ENCODE measurements around the gene EPHB3. TPM values are rescaled to one million over a fixed set of nuclear protein-coding genes. Genes with fewer than 3 reads are reported as not detected.

Gene EPHB3
- total RNA-seq, 4 donors from 2014 or later = 4.1 to 17.7 (median 6.7) TPM

DNA sequence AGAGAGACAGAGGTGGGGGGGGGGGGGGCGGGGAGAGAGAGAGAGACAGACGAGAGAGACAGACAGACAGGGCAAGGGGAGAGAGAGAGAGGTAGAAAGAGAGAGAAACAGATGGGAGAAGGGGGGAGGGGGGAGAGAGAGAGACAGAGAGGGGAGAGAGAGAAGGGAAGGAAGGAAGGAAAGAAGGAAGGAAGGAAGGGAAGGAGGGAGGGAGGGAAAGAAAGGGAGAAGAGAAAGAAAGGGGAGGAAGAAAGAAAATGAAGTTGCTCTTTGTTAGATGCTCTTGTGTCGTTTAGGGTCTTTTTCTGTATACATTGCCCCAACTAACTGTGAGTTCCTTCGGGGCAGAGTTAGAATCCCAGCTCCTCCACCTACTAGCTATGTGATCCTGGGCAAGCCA is 19.0 kb upstream of the EPHB3 start:
- Histone ChIP-seq H3K27ac (no peak overlapping the region), H3K36me3 (no peaks in the 10 kb centered on the region), H3K9me3 (no peaks in the 10 kb centered on the region), H3K4me3 (no peak overlapping the region), H3K27me3 (peaks cover 41% of the 10 kb centered on the region), H3K4me1 (peaks cover 0 to 14% (median 3%) of the 10 kb centered on the region in 4 donors)
- no peak for DNase-seq
- intact Hi-C loops (cut with DNase I; ENCODE audit: low total_unique reads) = loop anchor here (5.0 kb wide), 1 partner anchor 170 kb away; no protein-coding TSS in a partner anchor
- TF ChIP-seq EP300 (IDR thresholded peaks at IDR 0.05; ENCODE audit: low read depth) = no peak
- TF ChIP-seq POLR2A (IDR thresholded peaks at IDR 0.05) = no peak
- TF ChIP-seq, protein P1, sequence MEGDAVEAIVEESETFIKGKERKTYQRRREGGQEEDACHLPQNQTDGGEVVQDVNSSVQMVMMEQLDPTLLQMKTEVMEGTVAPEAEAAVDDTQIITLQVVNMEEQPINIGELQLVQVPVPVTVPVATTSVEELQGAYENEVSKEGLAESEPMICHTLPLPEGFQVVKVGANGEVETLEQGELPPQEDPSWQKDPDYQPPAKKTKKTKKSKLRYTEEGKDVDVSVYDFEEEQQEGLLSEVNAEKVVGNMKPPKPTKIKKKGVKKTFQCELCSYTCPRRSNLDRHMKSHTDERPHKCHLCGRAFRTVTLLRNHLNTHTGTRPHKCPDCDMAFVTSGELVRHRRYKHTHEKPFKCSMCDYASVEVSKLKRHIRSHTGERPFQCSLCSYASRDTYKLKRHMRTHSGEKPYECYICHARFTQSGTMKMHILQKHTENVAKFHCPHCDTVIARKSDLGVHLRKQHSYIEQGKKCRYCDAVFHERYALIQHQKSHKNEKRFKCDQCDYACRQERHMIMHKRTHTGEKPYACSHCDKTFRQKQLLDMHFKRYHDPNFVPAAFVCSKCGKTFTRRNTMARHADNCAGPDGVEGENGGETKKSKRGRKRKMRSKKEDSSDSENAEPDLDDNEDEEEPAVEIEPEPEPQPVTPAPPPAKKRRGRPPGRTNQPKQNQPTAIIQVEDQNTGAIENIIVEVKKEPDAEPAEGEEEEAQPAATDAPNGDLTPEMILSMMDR (IDR thresholded peaks at IDR 0.05) = no peak
- no peak for TF ChIP-seq POLR2AphosphoS5 (IDR thresholded peaks at IDR 0.05)
- WGBS, 2 donors (ENCODE audit: low coverage in 1 of 2) = 48 to 67% methylated on average over 3 to 4 of the region's 4 CpGs
- in situ Hi-C loops (cut with MboI; ENCODE audit: low pct_ligation_motif_present in 1 of 4, low pct_unique_long_range_greater_than_20kb in 1 of 4, low sequenced_read_pairs in 3 of 4) = loop anchor here in 2 of 4 donors (25.0 kb wide), 2 partner anchors 130 to 655 kb away; partner anchors contain the start of gene PARL (in 1 of the 2)

DNA sequence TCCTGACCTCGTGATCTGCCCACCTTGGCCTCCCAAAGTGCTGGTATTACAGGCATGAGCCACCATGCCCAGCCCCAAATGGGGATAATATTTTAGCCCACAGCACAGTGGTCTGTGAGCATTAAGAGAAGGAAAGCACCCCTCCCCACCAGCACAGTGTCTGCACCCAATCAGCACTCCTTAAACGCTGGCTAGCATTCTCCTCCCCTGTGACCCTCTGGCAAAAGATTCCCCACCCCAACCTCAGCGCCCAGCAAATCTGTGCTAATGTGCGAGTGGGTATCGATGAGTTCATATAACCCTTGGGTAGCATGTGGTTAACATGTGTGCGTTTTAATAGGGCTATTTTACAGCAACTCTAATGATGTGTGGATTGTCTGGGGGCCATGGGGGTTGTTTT is 18.3 kb upstream of the EPHB3 start:
- intact Hi-C loops (cut with DNase I; ENCODE audit: low total_unique reads) = loop anchor here (5.0 kb wide), 1 partner anchor 171 kb away; no protein-coding TSS in a partner anchor
- no peak overlapping the region for H3K27ac ChIP-seq
- peaks cover 0 to 14% (median 3%) of the 10 kb centered on the region in 4 donors for H3K4me1 ChIP-seq
- H3K9me3 ChIP-seq = no peaks in the 10 kb centered on the region
- no peak for DNase-seq
- no peak overlapping the region for H3K4me3 ChIP-seq
- TF ChIP-seq POLR2A (IDR thresholded peaks at IDR 0.05) = no peak
- TF ChIP-seq, protein P1 (IDR thresholded peaks at IDR 0.05) = no peak
- TF ChIP-seq EP300 (IDR thresholded peaks at IDR 0.05; ENCODE audit: low read depth) = no peak
- TF ChIP-seq POLR2AphosphoS5 (IDR thresholded peaks at IDR 0.05) = no peak
- no peaks in the 10 kb centered on the region for H3K36me3 ChIP-seq
- whole genome bisulfite sequencing, 2 donors (ENCODE audit: low coverage in 1 of 2) = 70% methylated on average over 6 of the region's 6 CpGs; no CpG with 5 or more reads in 1 of the 2 donors
- peaks cover 41% of the 10 kb centered on the region for H3K27me3 ChIP-seq
- in situ Hi-C loops (cut with MboI; ENCODE audit: low pct_ligation_motif_present in 1 of 4, low pct_unique_long_range_greater_than_20kb in 1 of 4, low sequenced_read_pairs in 3 of 4) = loop anchor here in 2 of 4 donors (25.0 kb wide), 2 partner anchors 131 to 656 kb away; partner anchors contain the start of gene PARL (in 1 of the 2)

DNA sequence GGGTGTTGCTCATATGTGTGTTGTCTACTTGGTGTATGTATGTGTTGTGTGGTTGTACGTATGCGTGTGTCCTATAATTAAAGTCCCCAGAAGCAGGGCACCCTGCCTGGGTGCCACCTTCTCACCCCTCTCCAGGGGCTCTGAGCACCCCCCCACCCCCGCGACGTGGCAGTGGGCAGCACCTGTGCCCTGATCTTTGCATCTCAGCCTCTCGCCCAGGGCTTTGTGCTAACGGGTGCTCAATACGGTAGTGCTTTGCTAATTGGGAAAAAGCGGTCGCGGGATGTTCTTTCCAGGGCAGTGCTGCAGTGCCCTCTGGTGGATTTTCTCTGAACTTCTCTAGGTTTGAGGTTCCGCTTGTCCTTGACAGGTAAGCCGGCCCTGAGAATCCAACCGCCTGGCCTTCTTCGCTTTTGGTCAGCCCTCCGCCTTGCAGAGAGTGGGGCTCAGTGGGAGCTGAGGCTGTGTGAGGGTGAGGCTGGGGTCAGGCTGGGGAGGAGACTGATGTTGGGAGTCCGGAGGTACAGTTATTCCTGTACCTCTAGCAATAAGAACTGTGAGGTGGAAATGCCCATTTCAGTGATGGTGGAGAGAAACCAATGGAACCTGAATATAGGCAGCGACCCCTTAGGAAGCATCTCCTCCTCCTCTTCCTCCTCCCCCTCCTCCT is 17.6 kb upstream of the EPHB3 start:
- TF ChIP-seq POLR2AphosphoS5 (IDR thresholded peaks at IDR 0.05) = no peak
- TF ChIP-seq EP300 (IDR thresholded peaks at IDR 0.05; ENCODE audit: low read depth) = no peak
- TF ChIP-seq, protein P1 (IDR thresholded peaks at IDR 0.05) = peak; percentile 81 to 94 (median 93)
- no peak for TF ChIP-seq POLR2A (IDR thresholded peaks at IDR 0.05)
- in situ Hi-C loops (cut with MboI; ENCODE audit: low pct_ligation_motif_present in 1 of 4, low pct_unique_long_range_greater_than_20kb in 1 of 4, low sequenced_read_pairs in 3 of 4) (loop anchor here in 2 of 4 donors (25.0 kb wide), 2 partner anchors 132 to 657 kb away; partner anchors contain the start of gene PARL (in 1 of the 2)), intact Hi-C loops (cut with DNase I; ENCODE audit: low total_unique reads) (loop anchor here (5.0 kb wide), 1 partner anchor 172 kb away; no protein-coding TSS in a partner anchor)
- DNase-seq = peak; percentile 80
- peaks cover 0 to 14% (median 3%) of the 10 kb centered on the region in 4 donors for H3K4me1 ChIP-seq
- H3K27ac ChIP-seq = no peak overlapping the region
- H3K27me3 ChIP-seq = peaks cover 37% of the 10 kb centered on the region
- no peaks in the 10 kb centered on the region for H3K9me3 ChIP-seq
- no peak overlapping the region for H3K4me3 ChIP-seq
- 6 to 10% methylated on average over 2 to 18 of the region's 18 CpGs for WGBS, 2 donors (ENCODE audit: low coverage in 1 of 2)
- no peaks in the 10 kb centered on the region for H3K36me3 ChIP-seq

DNA sequence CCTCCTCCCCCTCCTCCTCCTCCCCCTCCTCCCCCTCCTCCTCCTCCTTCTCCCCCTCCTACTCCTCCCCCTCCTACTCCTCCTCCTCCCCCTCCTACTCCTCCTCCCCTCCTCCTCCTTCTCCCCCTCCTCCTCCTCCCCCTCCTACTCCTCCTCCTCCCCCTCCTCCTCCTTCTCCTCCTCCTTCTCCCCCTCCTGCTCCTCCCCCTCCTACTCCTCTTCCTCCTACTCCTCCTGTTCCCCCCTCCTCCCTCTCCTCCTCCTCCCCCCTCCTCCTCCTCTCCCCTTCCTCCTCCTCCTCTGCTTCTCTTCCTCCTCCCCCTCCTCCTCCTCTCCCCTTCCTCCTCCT is 17.1 kb upstream of the EPHB3 start:
- TF ChIP-seq POLR2A (IDR thresholded peaks at IDR 0.05) (no peak), POLR2AphosphoS5 (IDR thresholded peaks at IDR 0.05) (no peak), EP300 (IDR thresholded peaks at IDR 0.05; ENCODE audit: low read depth) (no peak)
- TF ChIP-seq, protein P1 (IDR thresholded peaks at IDR 0.05) = no peak
- Histone ChIP-seq H3K27me3 (peaks cover 32% of the 10 kb centered on the region), H3K9me3 (no peaks in the 10 kb centered on the region), H3K4me1 (peaks cover 0 to 14% (median 3%) of the 10 kb centered on the region in 4 donors), H3K27ac (no peak overlapping the region), H3K36me3 (no peaks in the 10 kb centered on the region), H3K4me3 (no peak overlapping the region)
- intact Hi-C loops (cut with DNase I; ENCODE audit: low total_unique reads) (loop anchor here (5.0 kb wide), 1 partner anchor 172 kb away; no protein-coding TSS in a partner anchor), in situ Hi-C loops (cut with MboI; ENCODE audit: low pct_ligation_motif_present in 1 of 4, low pct_unique_long_range_greater_than_20kb in 1 of 4, low sequenced_read_pairs in 3 of 4) (loop anchor here in 2 of 4 donors (25.0 kb wide), 2 partner anchors 132 to 657 kb away; partner anchors contain the start of gene PARL (in 1 of the 2))
- no peak for DNase-seq
